Breast epithelium (tissue), 4 donors: Measurements from ENCODE around the gene WIPF2. TPM values are rescaled to one million over a fixed set of nuclear protein-coding genes. Genes with fewer than 3 reads are reported as not detected.
"Not testable (repeated sequence)": the region's sequence is repeated elsewhere in the genome, so short reads cannot be mapped to it uniquely, and the experiment has no call there.

Experiments used
- DNase-seq, 2 donors: peaks; one replicate each; pipeline ENCODE4 v3.0.0-alpha.2; 2019; ENCODE audit warnings: low spot score in 2 of 2
- H3K27ac ChIP-seq, 2 donors: fragments of 200-600 bp; sonication (generic) in 1 of 2; one replicate each; pipeline ENCODE4 v1.5.1; 2016 to 2019; ENCODE audit warnings: mild to moderate bottlenecking in 1 of 2
- H3K27me3 ChIP-seq, 2 donors: fragments of 200-600 bp; sonication (generic) in 1 of 2; one replicate each; pipeline versions ENCODE4 v1.5.1 to v1.6.0; 2017 to 2019; ENCODE audit warnings: control low read depth in 1 of 2, mild to moderate bottlenecking in 1 of 2
- H3K36me3 ChIP-seq: fragments of 200-600 bp; one replicate; pipeline ENCODE4 v1.5.1; 2019
- H3K4me1 ChIP-seq, 2 donors: fragments of 200-600 bp; sonication (generic); one replicate each; pipeline ENCODE4 v1.5.1; 2016 to 2019; ENCODE audit warnings: control low read depth in 1 of 2
- H3K4me3 ChIP-seq, 3 donors: fragments of 200-600 bp; sonication (generic); 1 replicate in 2 of 3; 2 replicates in 1 of 3; pipeline ENCODE4 v1.5.1; 2016 to 2019; ENCODE audit warnings: mild to moderate bottlenecking in 3 of 3, moderate library complexity in 2 of 3
- H3K9me3 ChIP-seq, 2 donors: fragments of 200-600 bp; sonication (generic) in 1 of 2; one replicate each; pipeline ENCODE4 v1.5.1; 2016 to 2019; ENCODE audit warnings: control low read depth in 1 of 2
- CTCF ChIP-seq, 3 donors: fragments of 450-650 bp; IDR thresholded peaks; one replicate each; pipeline ENCODE4 v1.5.1; 2016 to 2017; ENCODE audit warnings: antibody characterized with exemption in 3 of 3, mild to moderate bottlenecking in 3 of 3, moderate library complexity in 3 of 3
- POLR2A ChIP-seq: fragments of 450-650 bp; IDR thresholded peaks from one replicate; pipeline ENCODE4 v1.6.1; 2016; ENCODE audit warnings: antibody characterized with exemption, mild to moderate bottlenecking, moderate library complexity
- POLR2AphosphoS5 ChIP-seq, 3 donors: sonication (generic); formaldehyde crosslinking; IDR thresholded peaks; one replicate each; pipeline ENCODE4 v1.6.1; 2017; ENCODE audit warnings: antibody characterized with exemption in 3 of 3
- intact Hi-C: fragments of 100-400 bp; cut with DNase I; formaldehyde crosslinking; loops from one replicate; pipeline ENCODE4 v1.15.1; 2023; ENCODE audit warnings: low total_unique reads
- total RNA-seq, 3 donors: library from RNA; depleted of rRNA; stranded (reverse); fragments of >200 nt; gene quantifications; one replicate each; pipeline ENCODE4 v1.1.0, GENCODE V29; 2016

WIPF2 gene
- total RNA-seq, 3 donors from 2014 or later: 8.2 to 12.9 (median 10.8) TPM

- DNase-seq: no peak
- H3K4me3 ChIP-seq: no peak overlapping the region
- no peaks in the 10 kb centered on the region for H3K9me3 ChIP-seq
- intact Hi-C loops: no loop called here
- no peak overlapping the region for H3K27ac ChIP-seq
- H3K4me1 ChIP-seq: peaks cover 0 to 3% of the 10 kb centered on the region in 2 donors
- H3K36me3 ChIP-seq: no peaks in the 10 kb centered on the region
- TF ChIP-seq POLR2AphosphoS5 (IDR thresholded peaks at IDR 0.05) (no peak), CTCF (IDR thresholded peaks at IDR 0.05) (no peak), POLR2A (no peak)
- H3K27me3 ChIP-seq: no peaks in the 10 kb centered on the region
These were observed 26.1 kb upstream of the WIPF2 start for GRCh38 chr17:40192961-40193360.

- Histone ChIP-seq H3K27ac (no peak overlapping the region), H3K9me3 (no peaks in the 10 kb centered on the region), H3K4me3 (no peak overlapping the region), H3K4me1 (peaks cover 0 to 3% of the 10 kb centered on the region in 2 donors), H3K36me3 (no peaks in the 10 kb centered on the region), H3K27me3 (no peaks in the 10 kb centered on the region)
- TF ChIP-seq POLR2AphosphoS5 (IDR thresholded peaks at IDR 0.05): no peak
- TF ChIP-seq POLR2A: no peak
- TF ChIP-seq CTCF (IDR thresholded peaks at IDR 0.05): no peak
- intact Hi-C loops: loop anchor here (1.0 kb wide), 1 partner anchor 16 kb away; no protein-coding TSS in a partner anchor
- no peak for DNase-seq
These were observed 24.3 kb upstream of the WIPF2 start for GRCh38 chr17:40194821-40195220.

- Histone ChIP-seq H3K4me3 (no peak overlapping the region), H3K27me3 (no peaks in the 10 kb centered on the region), H3K27ac (no peak overlapping the region), H3K4me1 (no peaks in the 10 kb centered on the region), H3K9me3 (no peaks in the 10 kb centered on the region), H3K36me3 (no peaks in the 10 kb centered on the region)
- TF ChIP-seq CTCF (IDR thresholded peaks at IDR 0.05): no peak
- TF ChIP-seq POLR2A: no peak
- no peak for TF ChIP-seq POLR2AphosphoS5 (IDR thresholded peaks at IDR 0.05)
- intact Hi-C loops: no loop called here
- no peak for DNase-seq
These were observed 21.6 kb upstream of the WIPF2 start for GRCh38 chr17:40197550-40197949.

GRCh38 chr17:40197965-40198456 is 21.1 kb upstream of the WIPF2 start:
- H3K36me3 ChIP-seq, H3K4me3 ChIP-seq, H3K27me3 ChIP-seq, intact Hi-C loops, H3K27ac ChIP-seq, H3K9me3 ChIP-seq, DNase-seq, H3K4me1 ChIP-seq: not testable (repeated sequence)

GRCh38 chr17:40198576-40198975 is 20.5 kb upstream of the WIPF2 start:
- no peaks in the 10 kb centered on the region for H3K36me3 ChIP-seq
- intact Hi-C loops: no loop called here
- H3K27ac ChIP-seq: no peak overlapping the region
- no peak for DNase-seq
- no peaks in the 10 kb centered on the region for H3K9me3 ChIP-seq
- TF ChIP-seq POLR2AphosphoS5 (IDR thresholded peaks at IDR 0.05) (no peak), CTCF (IDR thresholded peaks at IDR 0.05) (no peak), POLR2A (no peak)
- H3K27me3 ChIP-seq: no peaks in the 10 kb centered on the region
- H3K4me1 ChIP-seq: no peaks in the 10 kb centered on the region
- no peak overlapping the region for H3K4me3 ChIP-seq

GRCh38 chr17:40203131-40203530 is 16.0 kb upstream of the WIPF2 start:
- H3K27ac ChIP-seq: no peak overlapping the region

GRCh38 chr17:40206193-40206592 is 12.9 kb upstream of the WIPF2 start:
- H3K4me3 ChIP-seq, intact Hi-C loops, DNase-seq, H3K27me3 ChIP-seq, H3K4me1 ChIP-seq, H3K9me3 ChIP-seq, H3K36me3 ChIP-seq, H3K27ac ChIP-seq: not testable (repeated sequence)

More at GRCh38 chr17:40203131-40203530, 16.0 kb upstream of the WIPF2 start:
- H3K9me3 ChIP-seq: no peaks in the 10 kb centered on the region
- no peak overlapping the region for H3K4me3 ChIP-seq
- H3K4me1 ChIP-seq: no peaks in the 10 kb centered on the region
- TF ChIP-seq CTCF (IDR thresholded peaks at IDR 0.05) (no peak), POLR2A (no peak), POLR2AphosphoS5 (IDR thresholded peaks at IDR 0.05) (no peak)
- intact Hi-C loops: no loop called here
- H3K36me3 ChIP-seq: no peaks in the 10 kb centered on the region
- no peak for DNase-seq
- H3K27me3 ChIP-seq: no peaks in the 10 kb centered on the region
